HG02970 (cell line): ENCODE data around the gene RNF31.
A peak's percentile ranks its signal among the peaks of the same experiment; 100 is the strongest.
"Not testable (repeated sequence)": the region's sequence is repeated elsewhere in the genome, so short reads cannot be mapped to it uniquely, and the experiment has no call there.

ENCODE experiments used
- ATAC-seq: cut with Tn5 transposase; IDR thresholded peaks from one replicate; pipeline ENCODE4 v1.9.1; 2021; ENCODE audit warnings: mild to moderate bottlenecking, moderate library complexity, moderate number of reproducible peaks; ENCODE audit not compliant: unreplicated experiment, low FRiP score

The RNF31 gene

DNA sequence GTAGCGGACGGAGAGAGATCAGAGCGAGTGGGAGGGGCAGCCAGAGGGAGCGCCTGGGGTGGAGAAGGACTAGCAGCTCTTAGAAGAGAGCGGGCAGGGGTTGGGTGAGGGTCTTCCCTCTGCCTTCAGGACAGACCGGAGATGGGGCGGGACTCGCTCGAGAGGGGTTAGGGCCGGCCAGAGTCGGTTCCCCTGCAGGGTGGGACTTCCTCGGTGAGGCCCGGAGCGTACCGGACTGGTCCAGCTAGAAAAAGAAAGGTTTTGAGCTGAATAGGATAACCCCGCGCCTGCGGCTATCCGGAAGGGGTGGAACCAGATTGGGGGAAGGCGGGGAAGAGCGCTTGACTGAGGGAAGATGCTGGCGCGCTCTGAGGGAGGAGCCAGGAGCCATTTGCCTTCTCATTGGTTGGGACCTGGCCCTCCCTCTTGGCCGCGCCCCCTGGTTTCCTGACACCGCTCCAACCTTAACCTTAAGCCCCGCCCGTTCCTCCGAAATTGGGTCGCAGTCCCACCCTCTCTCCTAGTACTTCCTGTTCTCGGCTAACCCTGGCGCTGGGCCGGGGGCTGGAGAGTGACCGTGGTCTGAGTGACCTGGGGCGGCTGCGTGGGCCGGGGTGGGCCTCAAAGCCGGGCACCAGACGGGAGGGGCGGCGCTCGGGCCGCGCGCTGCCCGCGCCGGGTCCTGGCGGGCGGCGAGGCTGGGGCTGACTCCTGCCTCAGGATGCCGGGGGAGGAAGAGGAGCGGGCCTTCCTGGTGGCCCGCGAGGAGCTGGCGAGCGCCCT, at the start of gene RNF31:
RNF31 (plus strand) TSS at position 521 of the 783 bp plus-strand sequence; CDS start at position 722, 201 bp downstream.
- ATAC-seq = peak; percentile 78

- ATAC-seq = no peak
Measured at GRCh38 chr14:24098229-24098926, 48.9 kb upstream of the RNF31 start.

DNA sequence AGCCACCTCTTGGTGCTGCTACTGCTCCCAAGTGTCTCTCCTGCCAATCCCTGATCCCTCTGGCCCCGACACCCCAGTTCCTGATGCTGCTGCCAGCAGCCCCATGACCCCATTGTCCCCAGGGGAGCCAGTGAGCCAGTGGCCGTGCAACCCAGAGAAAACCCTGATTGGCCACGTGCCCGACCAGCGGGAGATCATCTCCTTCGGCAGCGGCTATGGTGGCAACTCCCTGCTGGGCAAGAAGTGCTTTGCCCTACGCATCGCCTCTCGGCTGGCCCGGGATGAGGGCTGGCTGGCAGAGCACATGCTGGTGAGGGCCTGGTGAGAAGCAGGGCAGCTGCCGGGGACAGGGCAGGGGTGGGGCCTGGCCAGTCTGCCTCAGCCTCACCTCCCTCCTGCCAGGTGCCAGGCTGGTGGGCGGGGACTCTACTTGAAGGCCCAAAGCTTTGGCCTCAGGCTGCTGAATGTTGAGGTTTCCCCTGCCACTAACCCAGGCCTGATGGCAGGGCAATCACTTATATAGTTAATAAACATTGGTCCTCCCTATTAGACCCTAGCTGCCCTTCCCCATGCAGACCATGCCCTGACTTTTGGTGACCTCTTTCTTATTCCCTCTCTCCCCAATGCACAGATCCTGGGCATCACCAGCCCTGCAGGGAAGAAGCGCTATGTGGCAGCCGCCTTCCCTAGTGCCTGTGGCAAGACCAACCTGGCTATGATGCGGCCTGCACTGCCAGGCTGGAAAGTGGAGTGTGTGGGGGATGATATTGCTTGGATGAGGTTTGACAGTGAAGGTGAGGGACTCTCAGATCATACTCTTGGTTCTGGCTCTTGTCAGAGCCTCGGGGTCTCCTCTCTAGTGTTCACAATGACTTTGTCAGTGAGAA, 48.1 kb upstream of the RNF31 start:
- ATAC-seq = no peak

GRCh38 chr14:24100197-24100981, 46.9 kb upstream of the RNF31 start:
- ATAC-seq = no peak

DNA sequence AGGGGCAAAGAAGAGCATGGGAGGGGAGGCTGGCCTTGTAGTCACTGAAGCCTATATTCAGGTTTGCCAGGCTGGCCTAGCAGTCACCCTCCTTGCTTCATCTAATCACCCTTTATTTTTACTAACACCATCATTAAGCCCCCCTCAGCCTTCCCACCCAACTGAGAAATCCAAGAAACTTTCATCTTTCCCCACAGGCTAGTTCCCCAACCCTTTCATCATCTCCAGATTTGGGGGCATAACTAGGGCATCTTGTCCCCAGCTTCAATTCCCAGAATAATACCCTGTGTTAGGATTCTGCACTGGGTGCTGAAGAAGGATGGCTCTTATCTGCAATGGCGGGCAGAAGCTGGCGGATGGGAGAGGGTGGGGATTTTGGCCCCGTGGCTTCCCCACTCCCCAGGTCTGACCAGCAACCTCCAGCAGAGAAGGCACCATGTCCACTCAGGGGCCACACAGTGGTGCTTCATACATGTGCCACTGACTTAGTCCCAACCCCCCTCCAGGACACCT, 46.3 kb upstream of the RNF31 start:
- no peak for ATAC-seq

- no peak for ATAC-seq
Measured at GRCh38 chr14:24102357-24103048, 44.8 kb upstream of the RNF31 start.

DNA sequence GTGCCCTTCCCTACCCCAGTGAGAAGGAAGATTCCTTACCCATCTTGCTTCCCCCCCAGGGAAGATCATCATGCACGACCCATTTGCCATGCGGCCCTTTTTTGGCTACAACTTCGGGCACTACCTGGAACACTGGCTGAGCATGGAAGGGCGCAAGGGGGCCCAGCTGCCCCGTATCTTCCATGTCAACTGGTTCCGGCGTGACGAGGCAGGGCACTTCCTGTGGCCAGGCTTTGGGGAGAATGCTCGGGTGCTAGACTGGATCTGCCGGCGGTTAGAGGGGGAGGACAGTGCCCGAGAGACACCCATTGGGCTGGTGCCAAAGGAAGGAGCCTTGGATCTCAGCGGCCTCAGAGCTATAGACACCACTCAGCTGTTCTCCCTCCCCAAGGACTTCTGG, 43.8 kb upstream of the RNF31 start:
- no peak for ATAC-seq

DNA sequence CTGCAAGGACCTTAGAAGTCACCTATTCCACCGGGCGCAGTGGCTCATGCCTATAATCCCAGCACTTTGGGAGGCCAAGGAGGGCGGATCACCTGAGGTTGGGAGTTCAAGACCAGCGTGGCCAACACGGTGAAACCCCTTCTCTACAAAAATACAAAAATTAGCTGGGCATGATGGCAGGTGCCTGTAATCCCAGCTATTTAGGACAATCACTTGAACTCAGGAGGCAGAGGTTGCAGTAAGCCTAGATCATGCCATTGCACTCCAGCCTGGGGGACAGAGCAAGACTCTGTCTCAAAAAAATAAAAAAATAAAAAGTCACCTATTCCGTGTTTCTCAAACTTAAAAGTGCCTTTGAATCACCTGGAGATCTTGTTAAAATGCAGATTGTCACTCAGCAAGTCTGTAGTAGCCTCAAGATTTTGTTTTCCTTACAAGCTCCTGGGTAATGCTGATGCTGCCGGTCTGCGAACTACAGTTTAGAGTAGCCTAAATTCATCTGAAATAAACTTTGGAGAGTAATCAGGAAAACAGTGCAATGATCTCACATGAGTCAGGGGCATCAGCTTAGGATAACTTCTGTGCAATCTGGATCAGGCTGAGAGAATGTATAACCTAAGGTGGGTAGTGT, 41.6 kb upstream of the RNF31 start:
- not testable (repeated sequence) for ATAC-seq

- ATAC-seq = no peak
Measured at GRCh38 chr14:24106672-24107271, 40.5 kb upstream of the RNF31 start.

DNA sequence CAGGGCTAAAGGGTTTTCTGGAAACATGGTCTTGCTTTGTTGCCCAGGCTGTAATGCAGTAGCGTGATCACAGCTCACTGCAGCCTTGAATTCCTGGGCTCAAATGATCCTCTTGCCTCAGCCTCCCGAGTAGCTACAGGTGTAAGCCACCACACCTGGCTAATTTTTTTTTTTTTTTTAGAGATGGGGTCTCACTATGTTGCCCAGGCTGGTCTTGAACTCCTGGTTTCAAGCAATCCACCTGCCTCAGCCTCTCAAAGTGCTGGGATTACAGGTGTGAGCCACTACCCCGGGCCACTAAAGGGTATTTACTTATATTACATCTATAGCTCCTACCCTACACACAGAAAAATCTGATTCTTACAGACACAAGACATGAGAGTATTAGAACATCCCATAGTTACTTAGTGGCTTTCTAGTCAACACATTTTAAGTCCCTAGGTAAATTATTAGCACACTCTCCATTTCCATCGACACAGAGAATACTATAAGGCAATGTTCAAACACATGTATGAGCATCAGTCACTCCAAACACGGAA, 38.9 kb upstream of the RNF31 start:
- ATAC-seq = no peak

- no peak for ATAC-seq
Measured at GRCh38 chr14:24110060-24110459, 37.2 kb upstream of the RNF31 start.

DNA sequence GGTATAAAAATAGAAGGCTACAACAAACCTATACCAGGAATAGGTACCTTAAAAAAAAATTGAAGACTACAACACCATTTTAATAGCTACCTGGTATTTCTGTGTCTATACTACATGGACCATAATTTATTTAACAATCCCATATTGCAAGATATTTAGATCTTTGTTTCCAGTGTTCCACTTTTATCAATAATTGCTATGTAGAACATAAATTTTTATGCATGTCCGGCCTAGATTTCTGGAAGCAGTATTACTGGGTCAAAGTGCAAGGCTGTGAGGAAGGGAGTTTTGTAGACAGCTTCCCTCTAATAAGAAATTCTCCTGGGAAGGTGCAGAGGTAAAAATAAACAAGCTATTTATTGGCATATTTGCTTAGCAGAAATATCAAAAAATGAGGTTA, 36.8 kb upstream of the RNF31 start:
- ATAC-seq = no peak

GRCh38 chr14:24113379-24113800, 33.9 kb upstream of the RNF31 start:
- no peak for ATAC-seq

DNA sequence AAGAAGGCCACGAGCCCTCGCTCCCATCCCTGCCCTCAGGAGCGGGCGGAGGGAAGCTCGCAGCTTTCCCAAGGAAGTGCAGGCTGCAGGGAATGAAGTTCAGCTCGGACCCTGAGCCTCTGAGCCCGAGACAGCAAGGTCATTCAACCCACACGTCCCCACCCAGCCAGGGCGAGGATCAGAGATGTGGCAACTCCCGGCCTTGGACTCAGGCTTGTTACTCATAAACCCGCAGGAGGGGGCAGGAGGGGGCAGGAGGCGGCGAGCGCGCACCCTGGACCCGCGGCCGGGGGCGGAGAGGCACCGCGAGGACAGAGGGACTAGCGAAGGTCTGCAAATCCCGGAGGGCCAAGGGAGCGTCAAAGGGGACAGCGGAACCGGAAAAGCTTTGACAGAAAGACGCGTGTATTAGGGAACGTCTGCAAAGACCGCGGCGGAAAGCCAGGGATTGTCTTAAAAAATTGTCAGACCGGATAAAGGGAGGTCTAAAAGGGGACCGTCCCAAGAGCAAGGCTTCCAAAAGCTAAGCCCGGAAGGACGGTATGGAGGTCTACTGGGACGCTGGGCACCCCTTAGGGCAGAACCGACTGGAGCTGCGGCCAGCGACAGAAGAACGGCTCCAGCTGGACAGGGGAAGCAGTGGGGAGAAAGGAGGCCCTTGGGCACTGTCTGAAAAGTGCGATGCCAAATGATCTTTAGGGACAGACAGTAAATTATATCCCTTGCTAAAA, 33.3 kb upstream of the RNF31 start:
- peak; percentile 39 for ATAC-seq

- peak; percentile 82 for ATAC-seq
Measured at GRCh38 chr14:24114532-24115421, 32.5 kb upstream of the RNF31 start, which contains the start of the genes DCAF11 and NRL. TSS of gene DCAF11 (plus strand) at chr14:24114777. CDS start at chr14:24115595, 818 bp downstream. TSS of gene NRL (minus strand) at chr14:24114949. CDS start at chr14:24082848, 32,101 bp downstream.

DNA sequence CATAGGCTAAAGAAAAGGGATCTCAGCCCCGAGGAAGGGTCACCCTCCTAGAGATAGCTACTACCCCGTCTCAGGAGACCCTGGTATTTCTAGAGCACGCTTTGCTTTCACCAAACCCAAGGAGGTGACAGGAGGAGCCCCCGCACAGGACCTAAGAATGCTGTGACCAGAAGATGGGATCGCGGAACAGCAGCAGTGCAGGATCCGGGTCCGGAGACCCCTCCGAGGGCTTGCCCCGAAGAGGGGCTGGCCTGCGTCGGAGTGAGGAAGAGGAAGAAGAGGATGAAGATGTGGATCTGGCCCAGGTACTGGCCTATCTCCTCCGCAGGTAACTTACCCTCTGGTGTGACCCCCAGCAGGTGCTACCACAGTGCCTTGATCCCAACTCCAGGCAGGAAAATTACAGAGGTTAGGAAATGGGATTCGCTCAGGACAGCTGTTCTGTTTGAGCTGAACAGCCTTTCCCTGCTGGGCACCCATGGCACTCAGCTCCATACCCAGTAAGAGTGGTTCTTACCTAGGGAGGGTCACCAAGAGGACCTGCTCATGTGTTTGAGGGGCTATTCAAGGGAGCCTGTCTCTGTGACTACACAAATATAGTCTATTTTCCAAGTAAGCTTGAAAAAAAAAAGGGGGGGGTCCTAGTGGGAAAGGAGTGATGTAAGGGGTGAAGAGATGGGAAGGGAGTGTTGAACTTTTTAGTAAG, 31.7 kb upstream of the RNF31 start:
- no peak for ATAC-seq
